Prostate gland (tissue), 2 donors: ENCODE measurements around the gene RABL2B.
"Not testable (repeated sequence)": the region's sequence is repeated elsewhere in the genome, so short reads cannot be mapped to it uniquely, and the experiment has no call there.

Experiments used
- CTCF ChIP-seq, 4 experiments: fragments of 200-600 bp in 2 of 4; fragments of 450-650 bp in 2 of 4; sonication (generic) in 2 of 4; IDR thresholded peaks; 1 replicate in 3 of 4; 2 replicates in 1 of 4; pipeline ENCODE4 v1.5.1; 2016 to 2019; ENCODE audit warnings: antibody characterized with exemption in 4 of 4, mild to moderate bottlenecking in 2 of 4, moderate library complexity in 2 of 4
- POLR2A ChIP-seq: fragments of 450-650 bp; IDR thresholded peaks from one replicate; pipeline ENCODE4 v1.6.1; 2016; ENCODE audit warnings: antibody characterized with exemption, mild to moderate bottlenecking

- not testable (repeated sequence) for TF ChIP-seq CTCF (IDR thresholded peaks at IDR 0.05); POLR2A
Measured at GRCh38 chr22:50747521-50747920, 35.9 kb downstream of the RABL2B start.
